Hepatocyte (in vitro differentiated cells): ENCODE results near the gene ZNF862.

ENCODE experiments used
- CTCF ChIP-seq: fragments of 200-600 bp; sonication (generic); IDR thresholded peaks from 2 replicates; pipeline ENCODE4 v1.5.1; 2016; ENCODE audit warnings: antibody characterized with exemption, mild to moderate bottlenecking; ENCODE audit not compliant: poor library complexity
- EZH2 ChIP-seq: fragments of 200-600 bp; sonication (generic); IDR thresholded peaks from 2 replicates; pipeline ENCODE4 v1.6.1; 2016; ENCODE audit warnings: antibody characterized with exemption, mild to moderate bottlenecking, borderline replicate concordance
- EZH2phosphoT487 ChIP-seq: fragments of 200-600 bp; sonication (generic); IDR thresholded peaks from one replicate; pipeline ENCODE4 v1.6.1; 2018; ENCODE audit warnings: antibody characterized with exemption, mild to moderate bottlenecking, low read depth, moderate library complexity; ENCODE audit not compliant: unreplicated experiment, severe bottlenecking

DNA sequence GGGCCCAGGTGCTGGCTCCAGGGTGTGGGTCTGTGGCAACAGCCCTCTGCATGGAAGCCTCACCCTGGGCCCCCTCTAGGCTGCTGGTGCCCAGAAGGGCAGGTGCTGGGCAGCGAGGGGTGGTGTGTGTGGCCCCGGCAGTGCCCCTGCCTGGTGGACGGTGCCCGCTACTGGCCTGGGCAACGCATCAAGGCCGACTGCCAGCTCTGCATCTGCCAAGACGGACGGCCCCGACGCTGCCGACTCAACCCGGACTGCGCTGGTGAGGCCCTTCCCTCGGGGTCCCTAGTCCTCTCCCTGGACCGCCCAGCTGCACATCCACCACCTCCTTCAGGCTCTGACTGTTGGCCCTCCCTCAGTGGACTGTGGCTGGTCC lies 46.0 kb upstream of the ZNF862 start:
- no peak for TF ChIP-seq CTCF
- TF ChIP-seq EZH2phosphoT487 = no peak
- no peak for TF ChIP-seq EZH2
